GM21423 (cell line): ENCODE measurements around the gene DDR1.
"Not testable (repeated sequence)": the region's sequence is repeated elsewhere in the genome, so short reads cannot be mapped to it uniquely, and the experiment has no call there.

Experiments
- ATAC-seq: cut with Tn5 transposase; IDR thresholded peaks from one replicate; pipeline ENCODE4 v1.9.1; 2021; ENCODE audit warnings: mild to moderate bottlenecking, moderate library complexity; ENCODE audit not compliant: unreplicated experiment

Gene DDR1

GRCh38 chr6:30891816-30892538 is 7.7 kb downstream of the DDR1 start:
- ATAC-seq = no peak

GRCh38 chr6:30893001-30893591 is 8.8 kb downstream of the DDR1 start:
- no peak for ATAC-seq

GRCh38 chr6:30893666-30894065 is 9.3 kb downstream of the DDR1 start:
- ATAC-seq = no peak

- ATAC-seq = no peak
Measured at GRCh38 chr6:30894381-30894780, 10.1 kb downstream of the DDR1 start.

- ATAC-seq = no peak
Measured at GRCh38 chr6:30894935-30895334, 10.6 kb downstream of the DDR1 start.

GRCh38 chr6:30895343-30895742 is 11.0 kb downstream of the DDR1 start:
- no peak for ATAC-seq

GRCh38 chr6:30896541-30896940 is 12.2 kb downstream of the DDR1 start:
- ATAC-seq = no peak

- ATAC-seq = no peak
Measured at GRCh38 chr6:30897882-30898281, 13.6 kb downstream of the DDR1 start.

GRCh38 chr6:30898750-30899360 is 14.5 kb downstream of the DDR1 start:
- ATAC-seq = no peak

GRCh38 chr6:30900863-30901417 is 16.6 kb downstream of the DDR1 start:
- ATAC-seq = no peak

GRCh38 chr6:30901436-30901835 is 17.1 kb downstream of the DDR1 start:
- ATAC-seq = no peak

- not testable (repeated sequence) for ATAC-seq
Measured at GRCh38 chr6:30902196-30902595, 17.9 kb downstream of the DDR1 start.

GRCh38 chr6:30902709-30903108 is 18.4 kb downstream of the DDR1 start:
- no peak for ATAC-seq

- no peak for ATAC-seq
Measured at GRCh38 chr6:30903236-30903635, 18.9 kb downstream of the DDR1 start.

GRCh38 chr6:30907290-30907757 is 23.0 kb downstream of the DDR1 start:
- not testable (repeated sequence) for ATAC-seq

- ATAC-seq = peak; percentile 96
Measured at GRCh38 chr6:30907758-30908591, 23.7 kb downstream of the DDR1 start, which contains the start of gene GTF2H4. Gene GTF2H4, plus strand, starts transcription at chr6:30908207.

GRCh38 chr6:30908700-30909099 is 24.4 kb downstream of the DDR1 start:
- no peak for ATAC-seq

GRCh38 chr6:30910473-30910872 is 26.2 kb downstream of the DDR1 start:
- not testable (repeated sequence) for ATAC-seq

- no peak for ATAC-seq
Measured at GRCh38 chr6:30912746-30913520, 28.6 kb downstream of the DDR1 start.

- ATAC-seq = peak; percentile 13
Measured at GRCh38 chr6:30913721-30914075, 29.4 kb downstream of the DDR1 start.
